HG03460 (cell line): ENCODE measurements around the gene TP53AIP1.

Experiments used
- ATAC-seq: cut with Tn5 transposase; IDR thresholded peaks from one replicate; pipeline ENCODE4 v1.9.1; 2021; ENCODE audit not compliant: unreplicated experiment

Gene TP53AIP1, protein sequence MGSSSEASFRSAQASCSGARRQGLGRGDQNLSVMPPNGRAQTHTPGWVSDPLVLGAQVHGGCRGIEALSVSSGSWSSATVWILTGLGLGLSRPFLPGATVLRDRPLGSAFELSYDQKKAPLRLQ

DNA sequence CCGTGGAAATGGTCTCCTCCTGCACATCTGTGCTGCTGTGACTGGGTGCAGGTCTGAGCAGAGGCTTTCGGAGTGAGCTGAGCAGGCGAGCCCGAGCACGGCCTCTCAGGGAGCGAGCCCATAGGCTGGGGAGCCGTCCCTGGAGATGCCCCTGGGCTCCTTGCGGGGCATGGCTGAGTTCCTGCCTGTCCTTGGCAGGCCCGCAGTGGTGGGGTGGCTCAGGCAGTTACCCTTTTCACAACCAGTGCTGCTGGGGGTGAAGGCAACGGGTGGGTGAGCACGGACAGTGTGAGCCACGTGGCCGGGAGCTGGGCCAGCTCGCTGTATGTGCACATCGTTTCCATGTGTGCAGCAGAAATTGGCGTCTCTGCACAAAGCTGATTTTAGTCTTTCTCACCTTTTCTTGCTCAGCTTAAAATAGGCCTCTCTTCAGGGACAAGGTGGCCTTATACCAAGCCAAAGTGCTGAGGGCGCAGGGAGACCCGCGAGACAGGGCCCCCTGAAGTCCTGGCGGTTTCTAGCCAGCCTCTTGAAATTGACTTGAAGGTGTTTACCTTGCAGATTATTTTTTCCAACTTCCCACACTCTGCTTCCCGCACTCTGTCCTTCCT lies at the start of gene TP53AIP1:
TP53AIP1 (minus strand) TSS at position 55 of the 611 bp plus-strand sequence. CDS start 5,053 bp downstream, outside the sequence.
- no peak for ATAC-seq

DNA sequence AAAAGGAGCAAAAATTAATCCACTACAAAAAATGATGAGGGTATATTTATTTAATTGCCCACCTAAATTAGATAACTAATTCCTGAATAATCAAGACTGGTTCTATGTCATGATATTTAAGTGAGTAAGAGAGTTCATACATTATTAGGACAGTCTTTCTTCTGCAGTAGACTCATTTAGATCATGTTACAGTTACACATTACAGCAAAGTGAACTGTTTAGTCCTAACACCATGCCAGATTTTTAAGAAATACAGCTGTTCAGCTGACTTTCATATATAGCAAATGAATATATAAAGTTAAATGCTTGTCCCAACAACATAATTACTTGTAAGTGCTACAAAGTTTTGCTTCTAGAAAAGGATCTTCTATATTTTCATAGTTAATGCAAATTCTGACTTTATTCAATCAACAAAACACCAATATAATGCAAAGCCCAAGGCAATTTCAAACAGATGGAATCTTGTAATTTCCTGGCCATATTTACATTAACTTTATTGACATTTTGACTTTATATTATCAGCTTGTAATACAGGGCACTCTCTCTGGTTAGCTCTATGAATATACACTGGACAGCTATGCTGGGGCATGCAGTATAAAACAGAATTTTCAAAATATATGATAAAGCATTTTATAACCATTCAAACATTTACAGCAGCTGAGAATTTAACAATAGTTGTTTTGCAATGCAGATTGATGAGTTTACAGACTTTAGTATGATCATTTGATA lies 45.7 kb upstream of the TP53AIP1 start:
- ATAC-seq, result no peak

DNA sequence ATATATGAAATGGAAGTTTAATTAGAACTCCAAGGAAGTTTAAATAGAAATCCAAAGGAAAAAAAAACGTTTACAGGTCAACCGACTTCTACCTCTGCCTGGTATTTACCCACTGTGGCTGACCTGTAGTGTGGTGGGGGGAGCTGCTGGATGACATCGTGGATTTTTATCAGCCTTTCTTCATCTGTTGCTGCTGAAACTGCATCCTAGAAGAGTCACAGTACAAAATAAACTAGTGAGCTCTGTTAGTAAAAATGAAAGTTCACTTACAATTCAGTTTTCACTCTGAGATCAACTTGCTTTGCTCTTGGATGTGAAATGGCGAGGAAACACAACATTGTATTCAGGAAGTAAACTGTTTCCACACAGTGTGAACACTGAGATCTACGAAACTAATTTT lies 43.2 kb upstream of the TP53AIP1 start:
- ATAC-seq, result no peak

DNA sequence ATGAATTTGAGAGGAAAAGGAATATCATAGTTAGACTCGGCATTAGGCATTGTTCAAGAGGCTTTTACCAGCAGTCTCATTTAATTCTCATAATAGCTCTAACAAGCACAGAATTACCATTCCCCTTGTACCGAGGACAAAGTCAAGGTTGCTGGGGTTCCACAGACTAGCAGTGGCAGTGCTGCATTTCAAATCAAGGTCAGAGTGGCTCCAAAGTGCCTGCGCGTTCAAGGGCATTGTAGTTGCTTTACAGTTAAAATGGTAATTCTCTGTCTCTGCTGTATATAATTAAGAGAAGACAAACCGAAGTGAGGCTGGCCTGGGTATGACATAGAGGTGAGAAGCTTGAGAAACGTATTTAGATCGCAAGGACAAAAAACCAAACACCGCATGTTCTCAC lies 40.4 kb upstream of the TP53AIP1 start:
- ATAC-seq, result no peak

DNA sequence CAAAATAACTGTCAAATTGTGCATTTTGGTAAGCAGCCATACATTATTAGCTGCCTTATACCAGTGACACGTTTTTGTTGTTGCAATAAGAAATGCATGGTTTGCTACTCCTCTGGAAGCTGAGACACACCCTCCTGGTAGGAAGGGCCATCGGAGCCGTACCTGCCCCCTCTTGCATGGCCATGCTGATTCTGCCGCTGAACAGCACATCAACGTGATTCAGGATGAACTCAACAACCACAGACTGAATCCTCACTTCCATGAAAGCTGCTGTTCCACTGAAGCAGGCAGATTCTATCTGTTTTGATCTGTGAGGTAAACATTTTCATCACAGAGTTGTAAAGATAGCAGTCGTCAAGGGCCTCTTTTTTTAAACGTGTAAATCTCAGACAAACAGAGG lies 38.6 kb upstream of the TP53AIP1 start:
- no peak for ATAC-seq

DNA sequence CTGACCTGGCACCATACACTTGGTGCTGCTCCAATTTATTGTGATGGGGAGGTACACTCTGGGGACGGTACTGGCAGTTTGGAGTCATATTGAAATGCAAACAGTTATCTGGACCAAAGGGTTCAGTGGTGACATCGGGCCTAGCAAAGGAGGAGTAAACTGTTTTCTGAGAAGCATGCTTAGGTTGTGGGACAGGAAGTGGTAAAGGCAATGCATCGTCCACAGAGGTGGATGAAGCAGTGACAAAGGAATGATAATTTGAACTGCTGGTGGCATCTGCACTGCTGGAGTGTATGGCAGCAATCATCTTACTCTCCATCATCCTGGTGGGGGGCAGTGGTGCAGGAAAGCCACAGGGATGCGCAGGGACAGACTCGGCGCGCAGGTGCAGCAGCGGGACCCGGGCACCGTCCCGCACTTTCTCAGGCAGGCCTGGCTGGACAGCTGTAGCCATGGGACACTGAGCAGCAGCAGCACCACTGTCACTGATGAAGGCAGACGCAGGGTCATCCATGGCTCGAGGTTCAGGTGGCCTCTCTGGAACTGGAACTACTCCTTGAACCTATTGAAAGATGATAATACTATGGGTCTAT lies 28.0 kb upstream of the TP53AIP1 start:
- ATAC-seq, result no peak

DNA sequence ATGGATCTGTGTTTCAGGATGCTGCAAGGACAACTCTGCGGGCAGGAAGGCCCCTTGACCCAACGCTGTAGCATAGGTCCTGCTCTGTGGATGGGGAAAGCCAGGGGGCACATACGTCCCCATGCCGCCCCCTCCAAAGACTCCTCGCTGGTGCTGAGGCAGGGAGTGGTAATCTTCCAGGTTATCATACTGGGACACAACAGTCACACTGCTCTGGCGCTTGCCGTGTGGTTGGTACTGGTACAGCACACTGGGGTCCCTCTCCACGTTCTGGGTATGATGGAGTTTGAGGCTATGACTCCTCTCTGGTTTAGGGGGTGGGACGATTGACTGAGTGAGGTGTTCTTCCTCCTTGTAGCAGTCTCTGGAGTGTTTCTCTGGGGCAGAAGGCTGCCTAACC lies 26.2 kb upstream of the TP53AIP1 start:
- no peak for ATAC-seq

DNA sequence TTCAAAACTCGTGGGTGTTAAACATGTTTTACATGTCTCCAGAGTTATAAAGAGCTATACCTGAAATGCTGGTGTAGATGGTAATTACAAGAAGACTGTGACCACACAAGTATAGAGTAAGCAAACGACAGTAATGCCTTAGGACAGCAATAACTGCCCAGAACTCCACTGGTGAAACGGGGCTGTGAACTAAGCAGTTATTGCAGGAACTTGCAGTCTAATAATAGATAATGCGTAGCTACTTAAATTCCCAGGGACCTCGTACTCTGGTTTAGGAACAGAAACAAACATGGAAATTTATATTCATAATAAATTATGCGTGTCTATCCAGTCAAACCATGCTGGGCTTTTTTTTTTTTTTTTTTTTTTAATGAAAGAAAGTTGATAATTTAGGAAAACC lies 24.9 kb upstream of the TP53AIP1 start:
- ATAC-seq, result no peak

DNA sequence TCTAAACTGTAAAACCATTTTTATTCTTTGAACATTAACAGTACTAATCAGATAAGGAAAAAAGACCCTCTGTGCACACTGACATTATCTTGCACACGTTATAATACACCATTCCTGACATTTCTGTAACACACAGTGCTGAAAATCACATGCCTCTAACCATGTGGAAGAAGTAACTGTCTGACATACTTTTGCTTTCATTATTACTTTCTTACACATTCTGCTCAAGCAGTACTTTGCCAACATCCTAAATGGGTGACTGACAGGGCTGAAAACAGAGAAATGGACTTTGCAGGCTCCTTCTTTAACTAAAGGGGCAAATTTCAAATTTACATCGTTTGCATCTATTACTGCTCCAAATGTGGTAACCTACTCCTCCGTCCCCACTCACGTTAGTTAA lies 22.8 kb upstream of the TP53AIP1 start:
- ATAC-seq, result peak; percentile 96

DNA sequence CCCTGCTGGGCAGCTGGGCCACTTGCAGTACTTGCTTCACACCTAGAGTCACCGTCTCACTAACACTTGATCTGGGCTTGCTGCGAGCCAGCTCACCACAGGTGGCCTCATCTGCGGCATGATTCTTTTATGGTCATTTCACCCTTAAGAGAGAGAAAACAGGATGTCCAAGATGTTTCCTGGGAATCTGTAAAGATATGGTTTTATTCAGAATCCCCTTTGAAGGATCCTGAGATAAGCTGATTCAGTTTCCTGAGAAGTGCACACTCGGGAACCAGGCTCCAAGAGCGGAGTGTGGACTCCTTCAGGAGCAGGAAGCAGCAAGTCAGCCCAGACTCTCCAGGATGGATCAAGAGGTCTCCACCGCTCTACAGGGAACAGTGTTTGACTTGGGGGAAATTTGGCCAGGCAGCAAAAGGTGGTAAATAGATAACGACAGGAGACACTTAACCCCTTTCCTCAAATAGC lies 21.8 kb upstream of the TP53AIP1 start:
- ATAC-seq, result no peak

DNA sequence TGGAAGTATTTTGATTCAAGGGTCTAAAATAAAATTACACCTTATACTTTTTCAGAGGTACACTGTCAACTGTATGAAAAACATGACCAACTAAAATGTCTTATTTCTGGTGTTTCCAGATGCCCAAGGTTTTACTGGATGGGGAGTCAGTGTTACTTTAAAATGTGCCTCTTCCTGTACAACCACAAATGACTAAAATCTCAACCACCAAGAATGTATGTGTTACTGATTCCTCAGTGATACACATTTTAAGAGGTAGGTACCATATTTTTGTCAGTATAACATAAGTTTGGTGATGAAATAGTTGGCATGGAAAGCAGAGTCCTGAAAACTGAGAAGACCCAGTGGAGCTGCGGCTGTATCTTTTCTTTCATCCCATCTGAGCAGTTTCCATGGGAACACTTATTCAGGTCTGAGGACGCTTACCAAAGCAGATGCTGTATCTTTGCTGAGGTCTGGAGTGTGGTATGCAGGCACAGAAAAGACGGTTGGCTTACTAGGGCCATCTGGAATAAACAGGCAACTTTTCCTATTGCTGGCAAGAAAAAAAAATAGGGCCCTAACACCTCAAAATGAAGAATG lies 21.2 kb upstream of the TP53AIP1 start:
- ATAC-seq, result no peak

DNA sequence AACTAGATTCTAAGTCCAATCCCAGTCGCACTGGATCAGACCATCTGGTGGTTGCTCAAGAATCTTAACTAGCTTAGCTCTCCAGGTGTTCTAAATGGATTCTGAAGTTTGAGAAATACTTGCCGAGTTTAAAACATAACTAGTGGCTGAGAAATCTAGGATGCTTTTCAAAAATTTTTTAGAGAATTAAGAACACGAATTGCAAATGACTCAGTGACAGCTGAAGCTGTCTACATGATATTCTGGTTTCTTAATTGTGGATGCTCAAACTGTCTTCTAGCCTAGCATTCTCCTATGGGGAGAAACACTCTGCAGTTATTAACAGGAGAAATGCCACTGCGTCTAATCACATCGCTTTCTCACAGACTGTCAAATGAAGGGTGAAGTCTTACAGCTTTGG lies 20.2 kb upstream of the TP53AIP1 start:
- ATAC-seq, result no peak

DNA sequence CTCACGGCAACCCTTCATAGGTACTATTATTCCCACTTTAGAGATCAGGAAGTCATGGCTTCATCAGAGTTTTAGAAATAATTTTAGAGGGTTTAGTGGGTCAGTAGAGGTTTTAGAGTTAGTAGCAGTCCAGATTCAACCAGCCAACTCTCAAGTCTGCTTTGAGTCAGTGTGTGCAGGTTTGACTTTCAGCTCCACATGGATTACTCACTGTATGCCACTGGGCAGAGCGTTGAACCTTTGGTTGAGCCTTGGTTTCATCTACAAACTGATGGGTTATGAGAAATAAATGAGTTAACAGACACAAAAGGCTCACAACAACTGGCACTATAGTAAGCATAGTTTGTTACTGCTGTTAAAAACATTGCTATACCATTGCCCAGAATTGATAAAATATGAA lies 19.0 kb upstream of the TP53AIP1 start:
- no peak for ATAC-seq

DNA sequence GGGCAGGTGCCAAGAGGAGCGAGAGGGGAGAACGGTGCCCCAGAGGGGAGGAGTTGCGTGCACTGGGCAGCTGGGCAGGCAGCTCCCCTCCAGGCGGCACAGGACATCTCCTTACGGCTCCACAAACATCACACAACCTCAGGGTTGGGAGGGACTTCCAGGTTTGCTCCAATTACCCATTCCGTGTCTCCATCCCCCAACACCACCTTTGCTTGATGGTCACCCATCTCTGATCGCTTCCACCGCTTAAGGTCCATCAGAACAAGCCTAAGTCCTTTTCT lies 14.5 kb upstream of the TP53AIP1 start:
- no peak for ATAC-seq

DNA sequence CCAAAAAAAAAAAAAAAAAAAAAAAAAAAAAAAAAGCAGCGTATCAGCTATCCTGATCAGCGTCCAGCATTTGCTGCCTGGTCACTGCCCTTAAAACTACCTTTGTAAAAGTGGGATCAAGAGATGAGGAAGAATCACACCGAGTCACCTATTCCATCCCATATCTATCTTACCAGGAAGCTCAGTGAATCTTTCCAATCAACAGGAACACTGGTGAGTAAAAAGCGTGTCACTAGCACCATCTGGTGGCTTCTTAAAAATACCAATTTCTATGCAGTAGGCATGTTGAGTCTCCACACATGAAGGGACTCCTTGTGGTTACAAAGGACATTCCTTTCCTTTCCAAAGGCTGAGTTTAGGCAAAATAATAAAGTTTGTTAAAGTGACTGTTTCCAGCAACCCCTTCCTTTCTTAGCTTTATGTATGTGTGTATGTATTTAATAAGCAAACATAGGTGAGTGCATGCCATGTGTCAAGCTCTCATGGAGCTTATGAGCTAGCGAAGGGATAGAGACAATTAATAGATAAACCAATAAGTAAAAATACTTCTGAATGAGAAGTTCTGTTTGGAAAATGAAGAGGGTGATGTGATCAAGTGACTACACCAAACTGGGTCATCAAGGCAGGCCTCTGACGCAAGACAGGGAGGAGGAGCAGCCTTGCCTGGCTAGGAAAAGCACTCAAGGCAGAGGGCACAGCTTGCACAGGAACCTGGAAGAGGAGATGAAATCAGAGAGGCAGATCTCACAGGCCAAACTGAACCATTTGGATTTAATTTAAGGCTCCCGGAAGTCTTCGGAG lies 13.9 kb upstream of the TP53AIP1 start:
- ATAC-seq, result peak; percentile 69

DNA sequence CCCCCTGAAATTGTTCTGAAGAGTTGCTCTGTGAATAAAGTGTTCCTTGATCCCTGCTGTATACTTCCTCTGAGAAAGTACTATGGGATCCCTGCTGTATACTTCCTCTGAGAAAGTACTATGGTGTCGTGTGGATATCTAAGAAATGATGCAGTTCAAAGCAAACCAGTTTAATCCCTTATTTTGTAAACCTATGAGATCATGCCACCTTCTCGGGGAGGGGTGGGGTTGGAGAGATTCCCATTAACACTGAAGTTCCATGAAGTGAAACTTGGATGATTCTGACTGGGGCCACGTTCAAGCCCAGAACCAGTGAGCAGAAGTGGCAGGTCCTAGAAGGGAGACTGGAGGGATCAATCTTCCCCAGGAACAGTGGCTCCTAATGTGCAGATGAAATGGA lies 13.0 kb upstream of the TP53AIP1 start:
- no peak for ATAC-seq

DNA sequence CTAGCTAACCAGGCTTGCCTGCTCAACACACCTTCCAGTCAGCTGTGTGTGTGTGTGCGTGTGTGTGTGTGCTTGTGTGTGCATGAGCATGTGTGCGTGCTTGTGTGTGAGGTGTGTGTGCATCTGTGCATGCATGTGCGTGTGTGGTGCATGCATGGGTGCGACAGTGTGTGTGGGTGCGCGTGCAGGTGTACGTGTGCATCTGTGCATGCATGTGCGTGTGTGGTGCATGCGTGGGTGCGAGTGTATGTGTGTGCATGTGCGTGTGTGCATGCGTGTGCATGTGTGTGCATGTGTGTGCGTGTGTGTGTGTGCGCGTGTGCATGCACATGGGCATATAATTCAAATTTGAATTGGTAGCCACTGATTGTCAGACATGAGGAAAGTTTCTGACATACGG lies 10.5 kb upstream of the TP53AIP1 start:
- ATAC-seq, result no peak

DNA sequence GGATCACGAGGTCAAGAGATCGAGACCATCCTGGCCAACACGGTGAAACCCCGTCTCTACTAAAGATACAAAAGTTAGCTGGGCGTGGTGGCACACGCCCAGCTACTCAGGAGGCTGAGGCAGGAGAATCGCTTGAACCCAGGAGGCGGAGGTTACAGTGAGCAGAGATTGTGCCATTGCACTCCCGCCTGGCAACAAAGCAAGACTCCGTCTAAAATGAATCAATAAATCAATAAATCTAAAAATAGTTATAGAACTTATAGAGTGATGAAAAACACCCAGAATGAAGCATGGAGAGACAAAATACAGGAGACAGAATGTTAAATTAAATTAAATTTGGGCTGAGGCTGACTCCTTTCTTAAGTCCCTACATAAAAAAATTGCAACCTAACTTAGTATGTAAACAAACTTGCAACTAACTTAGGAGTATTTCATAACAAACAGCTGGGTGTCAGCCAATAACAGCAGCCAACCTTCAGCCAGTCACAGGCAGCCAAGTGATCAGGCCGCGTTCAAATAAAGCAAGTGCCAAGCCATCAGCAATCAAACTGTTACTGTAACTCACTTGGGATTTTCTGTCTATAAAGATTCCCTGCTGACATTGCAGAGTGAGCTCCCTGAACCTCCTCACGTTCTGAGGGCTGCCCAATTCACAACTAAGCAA lies 7.3 kb upstream of the TP53AIP1 start:
- no peak for ATAC-seq

DNA sequence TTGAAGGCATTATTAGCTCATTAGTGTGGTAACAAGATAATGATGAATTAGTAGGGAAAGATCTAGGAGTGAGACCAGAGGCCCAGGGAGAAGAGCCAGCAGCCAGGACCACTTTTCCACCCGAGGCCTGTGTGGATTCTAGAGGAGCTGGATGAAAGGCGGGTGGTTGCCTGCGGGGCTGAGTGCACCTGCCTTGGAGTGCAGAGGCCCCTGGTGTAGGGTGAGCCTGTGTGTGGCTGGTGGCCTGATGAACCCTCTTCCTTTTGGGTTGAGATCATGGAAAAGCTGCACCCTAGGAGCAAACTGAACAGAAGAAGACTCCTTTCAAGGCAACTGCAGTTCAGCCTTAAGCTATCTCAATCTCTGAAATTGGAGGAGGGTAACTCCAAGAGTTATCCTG lies 5.9 kb upstream of the TP53AIP1 start:
- no peak for ATAC-seq

DNA sequence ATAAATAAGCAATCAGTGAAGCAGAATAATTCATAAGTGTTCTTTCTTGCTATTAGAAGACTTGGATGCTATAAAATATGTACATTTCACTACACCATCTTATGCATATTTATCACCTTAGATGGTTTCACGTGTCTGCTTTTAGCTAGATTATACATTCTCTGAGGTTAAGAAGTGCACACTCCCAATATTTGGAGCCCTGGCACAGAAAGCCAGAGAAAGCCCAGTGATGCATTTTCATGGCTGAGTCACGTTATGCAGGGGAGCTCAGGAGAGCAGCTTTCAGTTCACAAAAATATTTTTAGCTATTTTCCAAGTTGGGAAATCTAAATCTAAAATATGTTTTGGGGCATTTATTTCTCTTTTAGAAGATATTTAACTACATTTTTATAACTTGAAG lies 5.1 kb upstream of the TP53AIP1 start:
- ATAC-seq, result no peak

DNA sequence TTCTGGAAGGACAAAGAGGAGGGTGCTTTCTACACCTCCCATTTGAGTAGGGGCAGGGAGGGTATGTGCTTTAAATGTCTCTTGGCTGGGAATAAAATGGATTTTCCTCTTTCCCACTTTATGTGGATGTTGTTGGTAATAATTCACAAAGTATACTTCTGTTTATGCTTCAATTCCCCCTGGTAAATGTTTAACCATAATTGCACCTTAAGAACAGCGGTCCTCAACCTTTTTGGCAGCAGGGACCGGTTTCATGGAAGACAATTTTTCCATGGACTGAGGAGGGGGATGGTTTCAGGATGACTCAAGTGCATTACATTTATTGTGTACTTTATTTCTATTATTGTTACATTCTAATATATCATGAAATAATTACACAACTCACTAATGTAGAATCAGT lies 4.0 kb upstream of the TP53AIP1 start:
- no peak for ATAC-seq
